Right lung (tissue), 5 donors: ENCODE results near the gene EMILIN1. TPM values are rescaled to one million over a fixed set of nuclear protein-coding genes. Genes with fewer than 3 reads are reported as not detected.
"Not testable (repeated sequence)": the region's sequence is repeated elsewhere in the genome, so short reads cannot be mapped to it uniquely, and the experiment has no call there.

Experiments
- DNase-seq, 2 donors: peaks; one replicate each; pipeline ENCODE4 v3.0.0-alpha.2; 2013
- polyA plus RNA-seq, 5 donors: library from polyadenylated mRNA; unstranded; fragments of 120-200 nt; gene quantifications; one replicate each; pipeline versions ENCODE4 v1.2.1 to v1.2.3, GENCODE V29; 2013; ENCODE audit warnings: inconsistent platforms in 1 of 5, low replicate concordance in 1 of 5; ENCODE audit not compliant: insufficient read length in 5 of 5, insufficient read depth in 1 of 5

The EMILIN1 gene
- polyA plus RNA-seq, 5 donors, result 120 to 341 (median 140) TPM

DNA sequence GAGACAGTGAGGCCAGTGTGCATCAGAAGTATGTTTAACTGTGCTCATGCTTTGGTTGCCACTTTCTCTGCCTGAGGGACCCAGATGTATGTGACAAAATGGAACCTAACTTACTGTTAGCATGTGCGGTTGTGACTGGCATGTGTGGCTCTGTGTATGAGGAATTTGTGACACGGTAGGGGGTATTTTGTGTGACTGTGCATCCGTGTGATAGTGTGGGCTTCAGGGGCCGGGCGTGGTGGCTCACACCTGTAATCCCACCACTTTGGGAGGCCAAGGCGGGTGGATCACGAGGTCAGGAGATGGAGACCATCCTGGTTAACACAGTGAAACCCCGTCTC, 40.9 kb downstream of the EMILIN1 start:
- not testable (repeated sequence) for DNase-seq

DNA sequence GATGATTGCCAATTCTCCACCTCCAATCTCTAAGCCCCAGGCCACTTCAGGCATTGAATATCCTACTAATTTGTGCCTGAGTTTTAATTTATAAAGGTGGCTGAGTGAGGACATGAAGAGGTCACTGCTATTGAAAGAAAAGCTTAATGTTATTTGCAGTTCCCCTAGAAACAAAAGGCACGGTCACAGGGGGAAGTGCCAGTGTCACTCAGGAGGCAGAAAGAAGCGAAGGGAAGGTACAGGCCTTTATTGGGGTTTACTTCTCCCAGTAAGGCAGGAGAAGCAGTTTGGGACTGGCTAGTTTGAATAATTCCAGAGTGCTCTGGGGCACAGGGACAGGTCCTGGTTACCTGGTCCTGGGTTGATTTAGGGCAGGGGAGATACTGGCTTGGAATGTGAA, 43.5 kb downstream of the EMILIN1 start:
- no peak for DNase-seq

DNA sequence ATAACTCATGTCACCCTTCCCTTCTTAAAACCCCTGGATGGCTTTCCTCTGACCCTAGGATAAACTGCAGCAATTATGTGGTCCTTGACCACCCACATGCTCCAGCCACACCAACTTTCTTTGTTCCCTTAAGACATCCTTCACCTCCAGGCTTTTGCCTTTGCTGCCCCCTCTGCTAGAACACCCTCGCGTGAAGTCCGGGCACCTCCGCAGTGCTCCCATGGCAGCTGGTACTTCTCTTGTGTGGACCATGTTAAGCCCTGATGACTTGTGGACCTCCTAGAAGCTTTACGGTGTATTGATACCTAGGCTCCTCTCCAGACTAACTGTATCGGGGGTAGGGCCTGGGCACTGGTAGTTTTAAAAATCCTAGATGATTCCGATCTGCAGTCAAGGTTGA, 44.4 kb downstream of the EMILIN1 start:
- DNase-seq, result no peak

DNA sequence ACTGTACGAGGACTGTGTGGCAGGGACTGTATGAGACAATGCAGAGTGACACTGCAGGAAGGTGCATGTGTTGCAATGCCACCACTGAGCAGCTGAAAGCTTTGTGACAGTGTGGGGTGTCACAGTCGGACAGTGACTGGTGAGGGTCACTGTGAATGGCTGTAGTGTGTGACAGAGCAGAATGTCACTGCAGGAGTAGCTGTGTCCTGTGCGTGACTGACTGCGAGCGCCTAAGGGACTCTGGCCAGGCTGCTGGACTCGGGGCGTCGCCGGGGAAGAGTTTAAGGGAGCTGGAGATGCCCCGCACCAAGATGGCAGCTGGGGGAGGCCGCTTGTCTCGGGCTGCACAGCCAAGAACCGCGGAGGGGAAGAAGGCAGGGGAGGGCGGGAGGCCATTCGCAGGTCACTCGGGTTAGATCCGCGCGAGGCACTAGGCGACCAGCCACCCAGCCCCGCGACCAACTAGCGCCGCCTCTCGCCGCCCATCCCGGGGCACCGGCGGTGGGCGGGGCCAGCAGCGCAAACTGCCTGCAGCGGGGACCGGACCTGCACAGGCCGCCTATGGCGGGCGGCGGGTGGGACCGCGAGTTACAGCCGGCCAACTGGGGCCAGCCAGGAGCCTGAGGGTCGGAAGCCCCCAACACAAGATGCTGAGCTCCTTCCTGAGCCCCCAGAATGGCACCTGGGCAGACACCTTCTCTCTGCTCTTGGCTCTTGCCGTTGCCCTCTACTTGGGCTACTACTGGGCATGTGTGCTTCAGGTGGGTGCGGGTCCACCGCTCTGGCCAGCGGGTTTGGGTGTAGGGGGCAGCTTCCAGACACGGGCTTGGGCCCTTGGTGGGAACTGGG, 45.1 kb downstream of the EMILIN1 start, which contains the start of gene ABHD1:
Gene ABHD1, plus strand, starts transcription at position 514 of the 849 bp plus-strand sequence. Its CDS starts 134 bp downstream, at position 648.
- peak; percentile 14 to 18 for DNase-seq

DNA sequence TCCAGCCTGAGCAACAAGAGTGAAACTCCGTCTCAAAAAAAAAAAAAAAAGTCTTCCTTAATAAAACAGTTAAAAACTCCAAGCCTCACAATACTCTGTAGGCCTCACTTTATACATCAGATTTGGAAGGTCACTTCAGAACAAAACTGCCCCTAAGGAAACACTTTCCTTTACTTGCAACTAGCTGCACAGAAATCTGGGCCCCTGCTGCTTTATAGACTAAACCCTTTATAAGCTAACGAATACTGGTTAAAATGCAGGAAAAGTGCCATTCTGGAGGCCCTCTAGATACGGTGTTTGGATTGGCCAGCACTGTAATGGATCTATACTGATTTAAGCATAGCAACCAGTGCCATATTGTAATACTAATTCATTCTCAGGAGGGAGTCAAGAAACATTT, 46.7 kb downstream of the EMILIN1 start:
- DNase-seq, result no peak

DNA sequence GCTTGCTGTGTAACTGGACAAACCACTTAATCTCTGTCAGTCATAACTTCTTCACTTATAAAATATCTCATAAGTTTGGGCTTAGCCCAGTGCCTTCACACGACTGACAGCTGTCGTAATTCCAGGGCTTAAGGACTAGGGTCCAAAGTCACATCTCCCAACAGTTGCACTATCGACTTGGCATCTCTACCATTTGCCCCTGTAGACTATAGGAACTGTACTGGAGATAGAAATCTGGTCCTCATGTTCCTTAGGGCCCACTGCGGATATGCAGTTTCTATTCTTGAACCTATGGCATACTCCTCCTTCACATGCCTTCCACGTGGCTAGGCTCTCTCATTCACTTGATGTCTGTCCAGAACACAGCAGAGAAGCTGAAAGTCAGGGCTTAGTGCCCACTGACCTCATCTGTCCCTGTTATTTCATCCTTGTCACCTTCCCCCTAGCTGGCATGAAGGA, 47.9 kb downstream of the EMILIN1 start:
- no peak for DNase-seq

DNA sequence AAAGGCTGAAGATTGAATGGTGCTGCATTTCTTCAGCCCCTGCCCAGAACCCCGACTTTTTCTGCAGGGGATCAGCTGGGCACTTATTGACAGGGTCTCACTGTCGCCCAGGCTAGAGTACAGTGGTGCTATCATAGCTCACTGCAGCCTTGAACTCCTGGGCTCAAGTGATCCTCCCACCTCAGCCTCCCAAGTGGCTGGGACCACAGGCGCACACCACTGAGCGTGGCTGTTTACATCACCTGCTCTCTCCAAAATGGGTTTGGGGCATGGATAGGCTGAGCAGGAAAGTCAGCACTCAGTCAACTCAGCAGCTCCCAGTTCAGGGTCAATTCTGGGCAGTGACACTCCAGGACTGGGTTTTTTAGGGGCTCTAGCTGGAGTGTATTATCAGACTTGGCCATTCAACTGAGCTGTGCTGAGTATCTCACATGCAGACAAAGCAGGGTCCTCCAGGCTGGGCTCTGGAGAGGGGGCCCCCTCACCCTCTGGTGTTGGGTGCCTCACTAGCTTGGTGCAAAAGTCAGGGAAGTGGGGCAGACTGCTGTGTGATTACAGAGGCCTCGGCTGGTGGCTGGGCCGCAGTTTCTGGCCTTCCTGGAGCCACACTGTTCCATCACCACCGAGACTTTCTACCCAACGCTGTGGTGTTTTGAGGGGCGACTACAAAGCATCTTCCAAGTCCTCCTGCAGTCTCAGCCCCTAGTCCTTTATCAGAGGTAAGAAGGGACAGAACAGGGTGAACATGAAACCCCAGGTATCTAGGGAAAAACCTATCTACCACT, 49.7 kb downstream of the EMILIN1 start:
- no peak for DNase-seq

DNA sequence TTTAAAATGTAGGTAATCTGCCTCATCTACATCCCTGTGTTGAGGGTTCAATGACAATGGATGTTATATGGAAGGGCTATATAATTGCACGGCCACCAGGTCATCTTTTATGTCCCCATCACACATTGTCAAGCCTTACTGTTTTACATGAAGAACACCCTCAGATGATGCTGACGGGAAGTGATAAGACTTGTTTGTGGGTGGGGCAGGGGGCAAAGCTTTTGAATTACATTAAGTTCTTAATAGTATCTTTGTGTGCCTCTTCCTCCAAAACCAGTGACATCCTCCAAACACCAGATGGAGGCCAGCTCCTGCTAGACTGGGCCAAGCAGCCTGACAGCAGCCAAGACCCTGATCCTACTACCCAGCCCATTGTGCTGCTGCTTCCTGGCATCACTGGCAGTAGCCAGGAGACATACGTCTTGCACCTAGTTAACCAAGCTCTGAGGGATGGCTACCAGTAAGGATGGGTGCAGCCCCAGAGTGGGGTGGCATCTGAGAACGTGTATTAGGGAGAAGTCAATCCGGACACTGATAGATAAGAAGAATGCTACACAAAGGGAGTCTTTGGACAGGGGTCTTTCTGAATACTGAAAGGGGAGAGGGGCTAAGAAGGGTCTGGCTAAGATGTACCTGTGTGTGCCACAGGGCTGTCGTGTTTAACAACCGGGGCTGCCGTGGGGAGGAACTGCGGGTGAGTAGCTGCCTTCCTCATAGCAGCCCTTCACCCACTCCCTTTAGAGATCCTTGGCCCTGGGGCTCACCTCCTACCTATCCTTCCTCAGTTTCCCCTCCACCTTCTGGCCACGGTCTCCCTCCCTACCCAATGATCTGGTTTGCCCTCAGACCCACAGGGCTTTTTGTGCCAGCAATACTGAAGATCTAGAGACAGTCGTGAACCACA, 50.5 kb downstream of the EMILIN1 start:
- no peak for DNase-seq

DNA sequence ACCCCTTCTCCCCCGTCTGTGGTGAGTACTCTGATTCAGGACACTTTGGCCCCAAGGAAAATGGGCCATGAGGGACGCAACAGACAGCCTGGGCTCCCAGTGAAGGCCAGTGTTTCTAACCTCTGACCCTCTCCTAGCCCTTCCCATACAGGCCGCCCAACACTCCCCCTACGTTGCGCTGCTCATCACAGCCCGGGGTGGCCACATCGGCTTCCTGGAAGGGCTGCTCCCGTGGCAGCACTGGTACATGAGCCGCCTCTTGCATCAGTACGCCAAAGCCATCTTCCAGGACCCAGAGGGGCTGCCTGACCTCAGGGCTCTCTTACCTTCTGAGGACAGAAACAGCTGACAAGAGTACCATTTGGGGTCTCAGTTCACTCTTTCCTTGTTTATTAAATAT, 52.0 kb downstream of the EMILIN1 start:
- DNase-seq, result no peak

DNA sequence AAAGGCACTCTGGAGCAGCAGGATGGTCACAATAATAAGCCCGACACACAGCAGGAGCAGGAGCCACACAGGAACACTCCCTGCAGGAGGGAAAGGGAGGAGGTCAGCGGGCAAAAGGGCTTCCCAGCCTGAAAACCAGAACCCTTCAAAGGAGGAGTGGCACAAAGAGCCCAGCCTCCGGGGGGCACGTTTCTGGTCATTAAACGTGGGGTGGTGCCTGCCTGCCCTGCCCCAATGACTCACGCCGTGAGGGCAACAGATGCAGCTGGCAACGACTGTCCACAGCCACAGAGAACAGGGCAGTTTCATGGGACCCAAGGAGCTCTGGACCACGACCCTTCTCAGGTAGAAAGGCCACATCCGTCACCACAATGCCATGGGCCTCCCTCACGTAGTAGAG, 53.0 kb downstream of the EMILIN1 start:
- no peak for DNase-seq

DNA sequence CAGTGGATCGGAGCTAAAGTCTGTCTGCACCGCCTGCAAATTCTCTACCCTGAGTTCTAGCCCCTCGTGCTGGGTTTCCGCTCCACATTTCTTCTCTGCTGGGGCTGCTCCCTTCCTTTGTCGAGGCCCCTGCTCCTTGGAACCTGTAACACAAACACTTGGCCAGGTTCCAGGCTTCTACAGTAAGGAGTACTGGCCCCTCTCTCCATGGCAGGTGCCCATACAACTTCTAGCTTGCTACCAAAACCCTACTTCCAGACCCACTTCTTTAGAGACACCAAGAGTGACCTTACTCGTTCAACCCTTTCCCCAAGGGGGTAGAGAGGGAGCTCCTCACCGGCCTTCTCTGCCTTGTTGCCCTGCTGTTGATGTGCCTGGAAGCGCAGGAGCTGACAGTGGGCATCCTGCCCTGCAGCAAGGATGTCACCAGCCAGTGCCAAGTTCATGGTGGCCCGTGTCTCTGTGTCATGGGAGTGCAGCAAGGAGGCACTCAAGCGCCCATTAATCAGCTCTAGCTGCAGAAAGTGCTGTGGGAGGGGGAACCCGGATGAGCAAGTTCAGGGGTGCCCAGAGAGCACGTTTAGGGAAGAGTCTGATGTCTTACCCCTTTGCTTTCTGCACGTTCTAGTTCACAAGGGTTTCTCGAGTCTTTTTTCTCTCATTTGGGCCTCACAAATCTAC, 54.9 kb downstream of the EMILIN1 start:
- DNase-seq, result no peak

DNA sequence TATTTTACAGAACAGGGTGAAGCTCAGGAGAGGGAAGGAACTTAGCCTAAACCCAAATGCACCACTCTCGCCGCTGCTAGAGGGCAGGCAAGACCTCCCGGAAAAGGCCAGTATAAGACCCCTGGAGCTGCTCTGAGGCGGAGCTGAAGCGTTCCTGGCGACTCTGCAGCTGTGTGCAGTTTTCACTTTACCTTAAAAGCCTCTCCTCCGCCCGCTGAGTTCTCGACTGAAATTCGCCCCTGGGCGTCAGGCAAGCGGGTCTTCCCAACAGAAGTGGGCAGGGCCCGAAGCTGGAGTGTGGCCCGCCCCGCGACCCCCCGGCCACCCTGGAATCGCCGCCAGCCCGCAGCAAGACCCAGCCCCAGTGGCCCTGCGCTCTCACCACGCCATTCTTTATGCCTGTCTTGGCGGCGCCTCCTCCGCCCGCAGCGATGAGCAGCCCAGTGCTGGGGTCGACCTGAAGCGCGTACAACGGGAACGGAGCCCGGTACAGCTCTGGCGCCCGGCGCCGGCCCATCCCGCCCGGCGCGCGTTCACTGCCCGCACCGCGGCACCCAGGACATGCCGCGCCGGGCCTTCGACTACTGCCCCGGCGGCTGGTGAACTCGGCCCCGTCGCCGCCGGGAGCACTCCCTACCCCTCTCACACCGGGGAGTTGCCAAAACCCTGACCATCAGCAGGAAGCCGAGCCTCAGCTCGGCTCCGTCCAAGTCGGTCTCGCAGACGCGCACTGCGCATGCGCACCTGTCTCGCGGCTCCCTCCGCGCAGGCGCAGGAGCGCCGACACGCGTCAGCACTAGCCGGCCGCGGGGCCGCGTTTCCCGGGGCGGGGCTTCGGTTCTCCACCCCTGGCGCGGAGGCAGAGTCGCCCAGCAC, 55.7 kb downstream of the EMILIN1 start, which contains the start of gene PREB:
Gene PREB, minus strand, starts transcription at position 732 of the 876 bp plus-strand sequence. Its CDS starts 215 bp downstream, at position 517.
- DNase-seq, result peak; percentile 97 to 98

DNA sequence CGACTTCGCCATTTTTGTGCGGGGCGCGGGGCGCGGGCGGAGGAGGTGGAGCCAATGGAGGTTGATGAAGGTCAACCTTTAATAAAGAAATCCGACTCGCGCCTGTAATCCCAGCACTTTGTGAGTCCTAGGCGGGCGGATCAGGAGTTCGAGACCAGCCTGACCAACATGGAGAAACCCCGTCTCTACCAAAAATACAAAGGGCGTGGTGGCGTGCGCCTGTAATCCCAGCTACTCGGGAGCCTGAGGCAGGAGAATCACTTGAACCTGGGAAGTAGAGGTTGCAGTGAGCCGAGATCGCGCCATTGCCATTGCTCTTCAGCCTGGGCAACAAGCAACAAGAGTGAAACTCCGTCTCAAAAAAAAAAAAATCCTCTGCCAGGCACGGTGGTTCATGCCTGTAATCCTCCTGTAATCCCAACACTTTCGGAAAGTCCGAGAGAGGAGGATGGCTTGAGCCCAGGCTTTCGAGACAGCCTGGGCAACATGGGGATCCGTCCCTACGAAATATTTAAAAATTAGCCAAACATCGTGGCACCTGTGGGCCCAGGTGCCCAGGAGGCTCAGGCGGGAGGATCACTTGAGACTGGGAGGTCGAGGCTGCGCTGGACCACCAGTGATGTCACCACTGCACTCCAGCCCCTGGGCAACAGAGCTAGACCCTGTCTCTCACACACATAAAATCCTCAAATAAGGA, 56.5 kb downstream of the EMILIN1 start:
- no peak for DNase-seq

DNA sequence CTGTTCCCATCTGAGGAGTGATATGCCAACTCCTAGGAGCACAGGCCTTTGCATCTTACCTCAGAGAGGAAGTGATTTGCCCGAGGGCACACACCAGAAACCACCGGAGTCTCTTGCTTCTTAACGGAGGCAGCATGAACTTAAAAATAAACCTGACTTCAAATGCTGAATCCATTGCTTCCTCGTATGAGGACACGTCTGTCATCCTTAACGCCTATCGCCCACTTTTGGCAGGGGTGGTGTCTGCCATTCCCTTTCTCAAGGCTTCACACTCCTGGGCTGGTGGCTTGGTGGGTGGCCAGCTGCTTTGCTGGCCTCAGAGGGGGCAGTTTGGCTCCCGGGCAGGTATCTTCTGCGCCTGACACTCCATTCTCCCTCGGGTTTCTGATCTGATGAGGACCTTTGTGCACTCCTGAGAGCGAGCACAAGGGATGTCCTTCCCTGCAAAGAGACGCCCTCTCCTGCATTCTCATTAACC, 57.1 kb downstream of the EMILIN1 start:
- no peak for DNase-seq

Other genes with a start within 250 kb of the EMILIN1 start
- gene DPYSL5, start 230.5 kb upstream of the EMILIN1 start, polyA plus RNA-seq, result under 1 TPM; 0.17 to 0.95 (median 0.27) TPM
- 10 to 100 TPM in 2 of 5 donors, 1 to 10 TPM in 3; 6.2 to 13.6 (median 9.2) TPM for gene MAPRE3, start 108.0 kb upstream of the EMILIN1 start, polyA plus RNA-seq
- 10 to 100 TPM; 56.8 to 89.2 (median 75.8) TPM for gene TMEM214, start 45.6 kb upstream of the EMILIN1 start, polyA plus RNA-seq
- 10 to 100 TPM; 45.6 to 55.3 (median 53.8) TPM for gene AGBL5, start 26.9 kb upstream of the EMILIN1 start, polyA plus RNA-seq
- gene OST4, start 7.0 kb upstream of the EMILIN1 start, polyA plus RNA-seq, result 100 to 1,000 TPM; 250 to 316 (median 260) TPM
- gene KHK, start 8.2 kb downstream of the EMILIN1 start, polyA plus RNA-seq, result 1 to 10 TPM; 4.2 to 6.7 (median 4.9) TPM
- under 1 TPM; 0.28 to 0.55 (median 0.41) TPM for gene CGREF1, start 40.5 kb downstream of the EMILIN1 start, polyA plus RNA-seq
- gene ABHD1, start 45.2 kb downstream of the EMILIN1 start, polyA plus RNA-seq, result 1 to 10 TPM in 3 of 5 donors, under 1 TPM in 2; 0.61 to 2.2 (median 1.0) TPM
- gene PREB, start 56.0 kb downstream of the EMILIN1 start, polyA plus RNA-seq, result 10 to 100 TPM; 32.5 to 43.8 (median 40.0) TPM
- gene PRR30, start 60.8 kb downstream of the EMILIN1 start, polyA plus RNA-seq, result not detected
- gene TCF23, start 70.4 kb downstream of the EMILIN1 start, polyA plus RNA-seq, result under 1 TPM; 0.06 to 0.15 (median 0.12) TPM
- gene ATRAID, start 133.4 kb downstream of the EMILIN1 start, polyA plus RNA-seq, result 100 to 1,000 TPM; 125 to 154 (median 136) TPM
- gene SLC5A6, start 133.7 kb downstream of the EMILIN1 start, polyA plus RNA-seq, result 10 to 100 TPM; 24.7 to 38.8 (median 28.7) TPM
- gene CAD, start 138.8 kb downstream of the EMILIN1 start, polyA plus RNA-seq, result 10 to 100 TPM; 31.5 to 53.7 (median 35.7) TPM
- gene SLC30A3, start 184.4 kb downstream of the EMILIN1 start, polyA plus RNA-seq, result under 1 TPM; 0.24 to 0.61 (median 0.51) TPM
- gene DNAJC5G, start 196.8 kb downstream of the EMILIN1 start, polyA plus RNA-seq, result under 1 TPM in 4 of 5 donors, not detected in 1; 0.14 to 0.53 (median 0.30) TPM
- gene TRIM54, start 203.8 kb downstream of the EMILIN1 start, polyA plus RNA-seq, result 1 to 10 TPM in 1 of 5 donors, under 1 TPM in 1, not detected in 3; 0.13 to 4.3 TPM
- gene UCN, start 229.8 kb downstream of the EMILIN1 start, polyA plus RNA-seq, result 1 to 10 TPM; 1.1 to 3.4 (median 1.9) TPM
- 100 to 1,000 TPM in 1 of 5 donors, 10 to 100 TPM in 4; 80.7 to 114 (median 92.8) TPM for gene MPV17, start 244.5 kb downstream of the EMILIN1 start, polyA plus RNA-seq